Endothelial cell of umbilical vein (primary cell): ENCODE data around the gene PLCH1. TPM values are rescaled to one million over a fixed set of nuclear protein-coding genes. Genes with fewer than 3 reads are reported as not detected.

Experiments
- BruUV-seq: library from RNA; stranded (reverse); fragments of 400-500 nt; replicated peaks from 2 replicates; lab custom pipeline; 2021; lab: Mats Ljungman, UMichigan
- CTCF ChIA-PET: fragments of 300-600, 350-600 bp; sonication (Branson Sonifier 250); formaldehyde crosslinking; loops from one replicate; lab custom pipeline; 2021; ENCODE audit warnings: antibody characterized with exemption, inconsistent platforms; lab: Charles Lee
- POLR2A ChIA-PET: fragments of 300-600, 350-600 bp; sonication (Branson Sonifier 250); formaldehyde crosslinking; loops from one replicate; lab custom pipeline; 2021; ENCODE audit warnings: antibody characterized with exemption, inconsistent platforms; lab: Charles Lee
- DNase-seq: peaks from one replicate; pipeline ENCODE4 v3.0.0-alpha.2; 2011; ENCODE audit warnings: low read depth, low spot score
- FAIRE-seq: peaks from 2 replicates; lab custom pipeline; 2011; peaks lifted over from hg19 to GRCh38; lab: Jason Lieb, UNC
- H2AFZ ChIP-seq: 2 replicates; pipeline ENCODE4 v1.6.0; 2012; ENCODE audit warnings: low read depth, low read length, control low read depth, inconsistent platforms
- H3K27ac ChIP-seq: 2 replicates; pipeline ENCODE4 v1.5.1; 2011; ENCODE audit warnings: low read depth, mild to moderate bottlenecking, control low read depth, low read length, moderate library complexity; ENCODE audit not compliant: insufficient read depth
- H3K27me3 ChIP-seq, 2 experiments: 2 replicates each; pipeline versions ENCODE4 v1.6.0 to v1.6.1; 2011; ENCODE audit warnings: low read length in 2 of 2, mixed read lengths in 1 of 2; ENCODE audit not compliant: control insufficient read depth in 2 of 2, insufficient read depth in 2 of 2
- H3K36me3 ChIP-seq, 2 experiments: 2 replicates in 1 of 2; 3 replicates in 1 of 2; pipeline ENCODE4 v1.5.1; 2011; ENCODE audit warnings: low read length in 2 of 2, mild to moderate bottlenecking in 1 of 2, moderate library complexity in 1 of 2; ENCODE audit not compliant: control insufficient read depth in 2 of 2, insufficient read depth in 2 of 2; ENCODE audit errors: extremely low read depth in 1 of 2
- H3K4me1 ChIP-seq: 3 replicates; pipeline ENCODE4 v1.5.1; 2011; ENCODE audit warnings: mild to moderate bottlenecking, low read length; ENCODE audit not compliant: control insufficient read depth, insufficient read depth; ENCODE audit errors: extremely low read depth
- H3K4me2 ChIP-seq: 2 replicates; pipeline ENCODE4 v1.6.1; 2011; ENCODE audit warnings: low read length, control low read depth, mixed read lengths; ENCODE audit not compliant: insufficient read depth
- H3K4me3 ChIP-seq, 3 experiments: fragments of 200-600 bp in 1 of 3; sonication (generic), shearing (Covaris generic) in 1 of 3; replicated peaks in 1 of 3; 2 replicates each; pipeline ENCODE4 v1.5.1; 2011 to 2016; ENCODE audit warnings: control low read depth in 3 of 3, low read length in 3 of 3, mild to moderate bottlenecking in 2 of 3, inconsistent platforms in 1 of 3, low read depth in 1 of 3, moderate library complexity in 1 of 3; ENCODE audit not compliant: insufficient read depth in 1 of 3
- H3K79me2 ChIP-seq: 2 replicates; pipeline ENCODE4 v1.6.0; 2012; ENCODE audit warnings: low read length, inconsistent platforms; ENCODE audit not compliant: control insufficient read depth, insufficient read depth
- H3K9ac ChIP-seq: replicated peaks from 2 replicates; pipeline ENCODE3; 2011; ENCODE audit warnings: low read length, control low read depth; ENCODE audit not compliant: insufficient read depth; ENCODE audit errors: extremely low read depth
- H3K9me1 ChIP-seq: replicated peaks from 3 replicates; pipeline ENCODE4 v1.6.0; 2011; ENCODE audit warnings: mild to moderate bottlenecking, low read length; ENCODE audit not compliant: control insufficient read depth, insufficient read depth; ENCODE audit errors: extremely low read depth
- H3K9me3 ChIP-seq: replicated peaks from 2 replicates; pipeline ENCODE4 v1.5.1; 2012; ENCODE audit warnings: low read length, inconsistent platforms; ENCODE audit not compliant: control insufficient read depth, insufficient read depth
- H4K20me1 ChIP-seq: replicated peaks from 2 replicates; pipeline ENCODE3; 2011; ENCODE audit warnings: mild to moderate bottlenecking, low read length; ENCODE audit not compliant: control insufficient read depth, insufficient read depth; ENCODE audit errors: extremely low read depth
- CTCF ChIP-seq, 2 donors: IDR thresholded peaks; 1 replicate in 1 of 2; 2 replicates in 1 of 2; pipeline ENCODE4 v1.5.1; 2011; ENCODE audit warnings: low read length in 2 of 2, mild to moderate bottlenecking in 2 of 2, moderate library complexity in 2 of 2, control low read depth in 1 of 2, inconsistent platforms in 1 of 2, low read depth in 1 of 2; ENCODE audit not compliant: insufficient read depth in 1 of 2; ENCODE audit errors: extremely low read depth in 1 of 2
- EZH2 ChIP-seq: IDR thresholded peaks from 2 replicates; pipeline ENCODE4 v1.6.1; 2012; ENCODE audit warnings: borderline replicate concordance, low read depth, mild to moderate bottlenecking, moderate library complexity, low read length, inconsistent platforms; ENCODE audit not compliant: severe bottlenecking
- FOS ChIP-seq: IDR thresholded peaks from 2 replicates; pipeline ENCODE4 v1.6.1; 2011; ENCODE audit warnings: mild to moderate bottlenecking, low read length, moderate library complexity, borderline replicate concordance; ENCODE audit not compliant: insufficient read depth
- GATA2 ChIP-seq: IDR thresholded peaks from 2 replicates; pipeline ENCODE4 v1.7.0; 2011; ENCODE audit warnings: low read depth, mild to moderate bottlenecking, moderate library complexity, mixed read lengths, low read length; ENCODE audit not compliant: insufficient read length, insufficient read depth
- JUN ChIP-seq: IDR thresholded peaks from 2 replicates; pipeline ENCODE4 v1.6.1; 2011; ENCODE audit warnings: borderline replicate concordance, low read depth; ENCODE audit not compliant: insufficient read length, insufficient read depth
- MYC ChIP-seq: IDR thresholded peaks from one replicate; pipeline ENCODE4 v1.6.1; 2011; ENCODE audit warnings: mild to moderate bottlenecking, low read depth, low read length
- POLR2A ChIP-seq: IDR thresholded peaks from 2 replicates; pipeline ENCODE4 v1.6.1; 2012; ENCODE audit warnings: low read depth, mild to moderate bottlenecking, control low read depth, low read length
- POLR2AphosphoS5 ChIP-seq: IDR thresholded peaks from 2 replicates; pipeline ENCODE4 v1.6.1; 2012; ENCODE audit warnings: low read depth, mild to moderate bottlenecking, control low read depth, low read length, moderate library complexity; ENCODE audit not compliant: insufficient read depth
- dilution Hi-C: fragments of 300-500 bp; cut with MboI; formaldehyde crosslinking; loops from one replicate; pipeline ENCODE4 v1.15.0; 2019; ENCODE audit warnings: low sequenced_read_pairs; ENCODE audit not compliant: extremely low pct_ligation_motif_present
- intact Hi-C: fragments of 100-400 bp; cut with micrococcal nuclease; formaldehyde crosslinking; loops from one replicate; pipeline ENCODE4 v1.10.0; 2022
- polyA plus RNA-seq, 4 experiments: library from polyadenylated mRNA; depleted of rRNA in 3 of 4; stranded (reverse) in 3 of 4; unstranded in 1 of 4; fragments of >200 nt; gene quantifications; 2 replicates each; pipeline versions ENCODE4 v1.2.1 to v1.2.3, GENCODE V29; 2011 to 2012; ENCODE audit warnings: missing spikeins in 1 of 4
- total RNA-seq: library from RNA; stranded (reverse); gene quantifications from 2 replicates; pipeline ENCODE4 v1.2.3, GENCODE V29; 2021
- TF ChIP-seq, protein P1 (sequence below): IDR thresholded peaks from 2 replicates; pipeline ENCODE4 v1.6.1; 2011; ENCODE audit not compliant: insufficient read depth, insufficient read length

The PLCH1 gene
- total and polyA plus RNA-seq, 2 donors (not counting 3 experiments of a cell fraction or from before 2014, with no cell fraction given) = 0.03 TPM; not detected in 1

GRCh38 chr3:155587581-155587980 is 157.3 kb downstream of the PLCH1 start:
- FAIRE-seq (no peak), DNase-seq (no peak)
- no peaks in the 10 kb centered on the region for H3K4me1 ChIP-seq
- H3K9ac ChIP-seq = no peak overlapping the region
- H2AFZ ChIP-seq = no peak overlapping the region
- H3K4me2 ChIP-seq = no peak overlapping the region
- dilution Hi-C loops = no loop called here
- no peaks in the 10 kb centered on the region for H4K20me1 ChIP-seq
- no peaks in the 10 kb centered on the region for H3K36me3 ChIP-seq
- no peaks in the 10 kb centered on the region for H3K9me1 ChIP-seq
- POLR2A ChIA-PET = no interaction called here
- intact Hi-C loops = no loop called here
- no peaks in the 10 kb centered on the region for H3K9me3 ChIP-seq
- H3K4me3 ChIP-seq = no peak overlapping the region
- TF ChIP-seq EZH2 (no peak), POLR2A (no peak), FOS (no peak), CTCF (IDR thresholded peaks at IDR 0.05; ENCODE audit: extremely low read depth in 1 of 2, insufficient read depth in 1 of 2, low read depth in 1 of 2, low read length in 2 of 2) (no peak)
- no peaks in the 10 kb centered on the region for H3K79me2 ChIP-seq
- BruUV-seq = no TSS peak
- CTCF ChIA-PET = no interaction called here
- H3K27ac ChIP-seq = no peak overlapping the region
- no peaks in the 10 kb centered on the region for H3K27me3 ChIP-seq

GRCh38 chr3:155585384-155585783 is 159.5 kb downstream of the PLCH1 start:
- dilution Hi-C loops = no loop called here
- no peak overlapping the region for H3K9ac ChIP-seq
- H3K27me3 ChIP-seq = no peaks in the 10 kb centered on the region
- no peak for FAIRE-seq
- no peaks in the 10 kb centered on the region for H3K36me3 ChIP-seq
- no peaks in the 10 kb centered on the region for H4K20me1 ChIP-seq
- H3K27ac ChIP-seq = no peak overlapping the region
- H3K79me2 ChIP-seq = no peaks in the 10 kb centered on the region
- BruUV-seq = no TSS peak
- no peak overlapping the region for H2AFZ ChIP-seq
- no peak overlapping the region for H3K4me3 ChIP-seq
- CTCF ChIA-PET = no interaction called here
- no peaks in the 10 kb centered on the region for H3K4me1 ChIP-seq
- no peak overlapping the region for H3K4me2 ChIP-seq
- TF ChIP-seq JUN (no peak), MYC (no peak), EZH2 (no peak), FOS (no peak), POLR2AphosphoS5 (no peak), CTCF (IDR thresholded peaks at IDR 0.05; ENCODE audit: extremely low read depth in 1 of 2, insufficient read depth in 1 of 2, low read depth in 1 of 2, low read length in 2 of 2) (no peak), POLR2A (no peak), GATA2 (no peak)
- TF ChIP-seq, protein P1, sequence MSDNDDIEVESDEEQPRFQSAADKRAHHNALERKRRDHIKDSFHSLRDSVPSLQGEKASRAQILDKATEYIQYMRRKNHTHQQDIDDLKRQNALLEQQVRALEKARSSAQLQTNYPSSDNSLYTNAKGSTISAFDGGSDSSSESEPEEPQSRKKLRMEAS = no peak
- DNase-seq = no peak
- H3K9me1 ChIP-seq = no peaks in the 10 kb centered on the region
- H3K9me3 ChIP-seq = no peaks in the 10 kb centered on the region
- intact Hi-C loops = no loop called here
- POLR2A ChIA-PET = no interaction called here
